PC-9 (cell line): Measurements from ENCODE around the gene SP1.
"Not testable (repeated sequence)": the region's sequence is repeated elsewhere in the genome, so short reads cannot be mapped to it uniquely, and the experiment has no call there.

Experiments used
- EZH2 ChIP-seq: fragments of 200-600 bp; sonication (generic); IDR thresholded peaks from 2 replicates; pipeline ENCODE4 v1.8.0; 2017; ENCODE audit warnings: antibody characterized with exemption, low read depth
- TF ChIP-seq, protein P1 (sequence below): fragments of 200-600 bp; sonication (generic); conservative IDR thresholded peaks from 2 replicates; pipeline ENCODE4 v1.6.1; 2017; ENCODE audit warnings: mixed run types, antibody characterized with exemption, mild to moderate bottlenecking, moderate library complexity

DNA sequence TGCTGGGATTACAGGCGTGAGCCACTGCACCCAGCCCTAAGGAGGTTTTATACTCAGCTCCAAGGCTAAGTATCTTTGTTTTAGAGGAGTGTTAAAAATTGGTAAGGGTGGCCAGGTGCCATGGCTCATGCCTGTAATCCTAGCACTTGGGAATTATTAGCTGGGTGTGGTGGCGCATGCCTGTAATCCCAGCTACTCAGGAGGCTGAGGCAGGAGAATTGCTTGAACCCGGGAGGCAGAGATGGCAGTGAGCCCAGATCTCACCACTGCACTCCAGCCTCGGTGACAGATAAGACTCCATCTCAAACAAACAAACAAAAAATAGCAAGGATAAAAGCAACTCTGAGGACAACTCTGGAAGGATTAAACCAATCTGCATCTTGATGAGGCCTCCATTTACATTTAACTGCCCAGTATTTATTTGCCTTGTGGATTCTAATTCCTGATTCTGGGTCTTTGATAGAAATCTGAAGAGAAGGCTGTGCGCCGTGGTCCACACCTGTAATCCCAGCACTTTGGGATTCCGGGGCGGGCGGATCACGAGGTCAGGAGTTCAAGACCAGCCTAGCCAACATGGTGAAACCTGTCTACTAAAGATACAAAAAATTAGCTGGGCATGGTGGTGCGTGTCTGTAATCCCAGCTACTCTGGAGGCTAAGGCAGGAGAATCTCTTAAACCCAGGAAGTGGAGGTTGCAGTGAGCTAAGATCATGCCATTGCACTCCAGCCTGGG is 64.8 kb downstream of the SP1 start:
- TF ChIP-seq, protein P1, sequence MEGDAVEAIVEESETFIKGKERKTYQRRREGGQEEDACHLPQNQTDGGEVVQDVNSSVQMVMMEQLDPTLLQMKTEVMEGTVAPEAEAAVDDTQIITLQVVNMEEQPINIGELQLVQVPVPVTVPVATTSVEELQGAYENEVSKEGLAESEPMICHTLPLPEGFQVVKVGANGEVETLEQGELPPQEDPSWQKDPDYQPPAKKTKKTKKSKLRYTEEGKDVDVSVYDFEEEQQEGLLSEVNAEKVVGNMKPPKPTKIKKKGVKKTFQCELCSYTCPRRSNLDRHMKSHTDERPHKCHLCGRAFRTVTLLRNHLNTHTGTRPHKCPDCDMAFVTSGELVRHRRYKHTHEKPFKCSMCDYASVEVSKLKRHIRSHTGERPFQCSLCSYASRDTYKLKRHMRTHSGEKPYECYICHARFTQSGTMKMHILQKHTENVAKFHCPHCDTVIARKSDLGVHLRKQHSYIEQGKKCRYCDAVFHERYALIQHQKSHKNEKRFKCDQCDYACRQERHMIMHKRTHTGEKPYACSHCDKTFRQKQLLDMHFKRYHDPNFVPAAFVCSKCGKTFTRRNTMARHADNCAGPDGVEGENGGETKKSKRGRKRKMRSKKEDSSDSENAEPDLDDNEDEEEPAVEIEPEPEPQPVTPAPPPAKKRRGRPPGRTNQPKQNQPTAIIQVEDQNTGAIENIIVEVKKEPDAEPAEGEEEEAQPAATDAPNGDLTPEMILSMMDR = not testable (repeated sequence)
- TF ChIP-seq EZH2 = not testable (repeated sequence)
